ENCODE measurements around the gene IGSF9. TPM values are rescaled to one million over a fixed set of nuclear protein-coding genes. Genes with fewer than 3 reads are reported as not detected.

IGSF9 gene
- total and polyA plus RNA-seq, 2 of the 4 experiments (the other 2 are of a cell fraction) = 0.05 TPM; not detected in 1

- no peak for TF ChIP-seq CTCF (conservative IDR thresholded peaks at IDR 0.05; ENCODE audit: low read depth, low read length)
- TF ChIP-seq POLR2A (IDR thresholded peaks at IDR 0.05; ENCODE audit: low read depth, low read length) = no peak
These were observed 3.5 kb downstream of the IGSF9 start (continued) for GRCh38 chr1:159941591-159942560.

GRCh38 chr1:159941141-159941540, 4.3 kb downstream of the IGSF9 start:
- Histone ChIP-seq H3K27me3 (ENCODE audit: control insufficient read depth, insufficient read depth, low read length) (peaks cover 74% of the 10 kb centered on the region), H3K9me1 (ENCODE audit: insufficient read depth, low read length) (no peaks in the 10 kb centered on the region), H3K9me3 (ENCODE audit: control insufficient read depth, insufficient read depth, low read length) (no peaks in the 10 kb centered on the region), H3K9ac (ENCODE audit: low read depth, low read length) (no peak overlapping the region), H3K23ac (ENCODE audit: low read depth, low read length) (no peak overlapping the region), H2BK20ac (ENCODE audit: low read depth, low read length) (no peak overlapping the region), H2AFZ (replicated peaks; ENCODE audit: low read length, poor library complexity) (peak overlapping the region; percentile 33), H3K18ac (ENCODE audit: low read depth, low read length) (no peak overlapping the region), H2BK120ac (ENCODE audit: low read depth, low read length) (no peak overlapping the region), H4K5ac (ENCODE audit: low read depth, low read length) (no peak overlapping the region), H4K20me1 (ENCODE audit: insufficient read depth, low read length) (no peaks in the 10 kb centered on the region), H2AK9ac (replicated peaks; ENCODE audit: low read depth, low read length, poor library complexity) (no peak overlapping the region), H3K4ac (ENCODE audit: low read depth, low read length) (no peak overlapping the region), H3K79me1 (ENCODE audit: low read depth in 1 of 2, low read length in 2 of 2) (no peaks in the 10 kb centered on the region), H3K56ac (ENCODE audit: extremely low read depth, insufficient read depth, low read length) (no peak overlapping the region), H3K4me1 (ENCODE audit: control insufficient read depth, insufficient read depth, low read length) (no peaks in the 10 kb centered on the region), H3K4me3 (ENCODE audit: insufficient read depth, low read depth, low read length) (no peak overlapping the region), H3K27ac (ENCODE audit: insufficient read depth, low read length) (no peak overlapping the region), H2BK15ac (ENCODE audit: low read depth, low read length) (no peak overlapping the region), H3K14ac (replicated peaks; ENCODE audit: low read depth, low read length) (no peak overlapping the region), H4K8ac (ENCODE audit: low read depth in 2 of 2, low read length in 2 of 2) (no peak overlapping the region), H2BK5ac (ENCODE audit: low read depth, low read length, poor library complexity, severe bottlenecking) (no peak overlapping the region), H4K91ac (ENCODE audit: insufficient read depth, low read depth, low read length) (no peak overlapping the region), H3K36me3 (ENCODE audit: control insufficient read depth, insufficient read depth, low read length) (no peaks in the 10 kb centered on the region), H2AK5ac (ENCODE audit: low read depth, low read length) (no peak overlapping the region), H3K4me2 (ENCODE audit: low read depth, low read length) (no peak overlapping the region)
- no TSS peak for BruUV-seq (replicated peaks)
- intact Hi-C loops (cut with micrococcal nuclease) (loop anchor here (10.0 kb wide), 1 partner anchor 434 kb away; no protein-coding TSS in a partner anchor), in situ Hi-C loops (cut with MboI; ENCODE audit: low sequenced_read_pairs) (no loop called here), dilution Hi-C loops (cut with HindIII; ENCODE audit: low sequenced_read_pairs, unreplicated experiment) (no loop called here)
- no CpG with 5 or more reads among the region's 5 CpGs for WGBS, 2 experiments (ENCODE audit: extremely low coverage in 2 of 2, insufficient read length in 1 of 2)
- no peak for ATAC-seq (ENCODE audit: low read depth)
- CTCF ChIA-PET = interaction anchor here (6.4 kb wide), 1 partner anchor 65 kb away, joined by 48 read pairs; no protein-coding TSS in a partner anchor
- POLR2A ChIA-PET (ENCODE audit: unreplicated experiment) = no interaction called here
- DNase-seq = no peak
- TF ChIP-seq CHD1 (IDR thresholded peaks at IDR 0.05; ENCODE audit: low read depth, low read length) (no peak), CEBPB (IDR thresholded peaks at IDR 0.05; ENCODE audit: low read depth, low read length) (no peak), MAZ (IDR thresholded peaks at IDR 0.05; ENCODE audit: borderline replicate concordance, low read depth, low read length) (no peak), ELK1 (IDR thresholded peaks at IDR 0.05; ENCODE audit: borderline replicate concordance, low read depth, low read length) (no peak), RAD21 (IDR thresholded peaks at IDR 0.05; ENCODE audit: low read length) (no peak), USF2 (IDR thresholded peaks at IDR 0.05; ENCODE audit: low read depth, low read length) (no peak), MXI1 (IDR thresholded peaks at IDR 0.05; ENCODE audit: borderline replicate concordance, low read depth, low read length) (no peak), BHLHE40 (IDR thresholded peaks at IDR 0.05; ENCODE audit: low read depth, low read length) (no peak), FOS (IDR thresholded peaks at IDR 0.05; ENCODE audit: low read depth, low read length) (no peak), RCOR1 (IDR thresholded peaks at IDR 0.05; ENCODE audit: insufficient replicate concordance, low read length) (no peak)

All from IMR-90 (cell line).